ENCODE results near the gene WDR31.

Gene WDR31

GRCh38 chr9:113290052-113290607, 49.9 kb downstream of the WDR31 start:
- no peak for DNase-seq

DNA sequence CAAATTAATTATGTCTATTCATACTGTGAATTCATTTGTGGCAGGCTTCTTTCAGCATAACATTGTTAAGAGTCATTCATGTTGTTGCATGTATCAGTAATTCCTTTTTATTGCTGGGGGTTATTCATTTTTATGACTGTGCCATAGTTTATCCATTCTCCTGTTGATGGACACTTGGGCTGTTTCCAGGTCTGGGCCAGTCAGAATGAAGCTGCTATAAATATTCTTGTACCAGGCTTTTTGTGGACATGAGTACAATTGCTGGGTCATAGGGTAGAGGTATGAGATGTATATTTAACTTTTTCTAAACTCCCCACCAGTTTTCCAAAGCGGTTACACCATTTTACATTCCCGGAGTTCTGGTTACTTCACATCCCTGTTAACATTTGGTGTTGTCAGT, 51.0 kb downstream of the WDR31 start:
- no peak for DNase-seq

- DNase-seq, result no peak
These were observed 58.7 kb downstream of the WDR31 start for GRCh38 chr9:113281356-113281755.

- no peak for DNase-seq
These were observed 61.2 kb downstream of the WDR31 start for GRCh38 chr9:113278840-113279239.

DNA sequence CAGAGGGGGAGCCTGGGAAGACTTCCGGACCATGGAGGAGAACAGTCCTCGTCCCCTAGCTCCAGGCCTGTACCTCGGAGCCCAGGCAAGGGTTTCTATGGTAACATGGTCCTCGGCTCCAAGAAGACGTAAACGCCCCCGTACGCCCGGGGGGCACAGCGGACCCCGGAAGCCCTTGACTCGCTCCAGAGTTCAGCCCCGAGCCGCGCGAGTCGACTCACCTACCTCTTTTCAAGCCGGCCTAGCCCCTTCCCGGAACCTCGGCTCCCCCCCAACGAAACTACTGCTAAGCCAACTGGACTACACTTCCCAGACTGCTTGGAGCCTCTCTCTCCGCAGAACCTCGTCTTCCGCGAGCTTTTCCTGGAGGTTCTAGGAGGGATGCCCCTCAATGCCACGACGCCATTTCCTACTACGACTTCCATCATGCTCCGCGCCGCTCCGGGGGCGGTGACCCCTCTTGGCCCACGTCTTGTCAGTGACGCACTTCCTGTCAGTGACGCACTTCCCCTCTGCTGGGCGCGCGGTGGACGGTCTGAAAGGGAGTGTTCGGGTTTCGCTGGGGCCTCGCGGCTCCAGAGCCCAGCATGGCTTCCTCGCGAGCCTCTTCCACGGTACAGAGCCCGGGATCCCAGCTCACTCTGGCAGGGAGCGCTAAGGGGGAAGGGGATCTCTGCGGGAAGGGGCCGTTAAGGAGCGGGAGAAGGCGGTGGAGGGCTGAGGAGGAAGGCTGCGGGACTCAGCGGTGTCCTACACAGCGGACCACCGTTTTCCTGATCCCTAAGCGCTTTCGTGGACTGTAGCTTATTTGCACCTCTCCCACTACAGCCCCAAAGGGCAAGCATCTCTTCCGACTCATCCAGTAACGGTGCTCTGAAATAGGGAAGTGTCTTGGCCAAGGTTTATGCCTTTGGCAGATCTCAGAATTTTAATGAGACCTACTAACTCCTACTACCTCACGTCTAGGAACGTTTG, 64.6 kb downstream of the WDR31 start, which contains the start of the genes CDC26 and PRPF4:
Gene CDC26 (minus strand): TSS at position 416 of the 975 bp plus-strand sequence. CDS start 3,065 bp downstream, outside the sequence.
Gene PRPF4 (plus strand): TSS at position 502 of the 975 bp plus-strand sequence. CDS start 86 bp downstream, at position 588.
- peak; percentile 99 for DNase-seq

DNA sequence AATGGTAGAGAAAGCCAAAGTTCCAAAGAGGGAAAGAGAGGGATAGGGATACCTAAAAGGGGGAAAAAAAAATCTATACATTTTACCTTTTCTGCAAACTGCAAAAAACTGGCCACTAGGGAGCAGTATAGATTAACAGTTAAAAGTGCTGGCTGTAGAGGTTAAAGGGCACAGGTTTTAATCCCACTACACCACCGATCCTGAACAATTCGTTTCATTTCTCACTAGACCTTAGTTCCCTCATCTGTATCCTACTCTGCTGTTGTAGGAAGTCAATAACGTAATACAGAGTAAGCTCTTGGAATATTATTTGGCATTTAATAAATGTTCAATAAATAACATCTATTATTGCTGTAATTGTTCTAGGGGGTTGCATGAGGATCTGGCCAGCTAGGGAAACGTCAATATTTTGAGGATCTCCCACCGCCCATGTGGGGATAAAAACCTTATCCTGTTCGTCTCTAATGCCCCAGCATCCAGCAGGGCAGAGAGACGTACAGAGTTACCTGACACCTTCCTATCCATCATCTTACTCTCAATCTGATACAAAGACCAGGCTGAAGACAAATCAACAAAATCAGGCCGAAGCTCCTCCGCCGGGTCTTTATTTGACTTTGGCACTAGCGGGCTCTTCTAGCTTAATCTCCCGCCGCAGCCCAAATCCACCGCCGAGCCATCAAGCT, 65.5 kb downstream of the WDR31 start:
- DNase-seq, result peak; percentile 61

DNA sequence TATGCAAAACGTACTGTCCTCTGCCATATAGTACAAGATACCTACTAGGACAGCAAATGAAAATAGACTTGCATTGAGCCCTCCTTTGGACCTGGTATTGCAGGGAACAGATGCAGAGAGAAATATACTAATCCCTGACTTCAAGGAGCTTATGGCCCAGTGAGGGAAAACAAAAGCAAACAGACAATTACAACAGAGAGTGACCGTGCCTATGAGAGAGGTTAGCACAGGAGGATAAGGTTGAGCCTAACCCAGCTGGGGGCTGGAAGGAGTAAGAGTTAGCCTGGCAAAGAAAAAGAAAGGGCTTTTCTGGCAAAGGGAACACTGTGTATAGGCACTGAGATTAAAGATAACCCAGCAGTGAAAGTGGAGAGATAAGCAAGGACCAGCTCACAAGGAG, 70.2 kb downstream of the WDR31 start:
- DNase-seq, result no peak

- DNase-seq, result no peak
These were observed 70.7 kb downstream of the WDR31 start for GRCh38 chr9:113269355-113269754.

- no peak for DNase-seq
These were observed 72.0 kb downstream of the WDR31 start for GRCh38 chr9:113267911-113268566.

GRCh38 chr9:113266174-113266573, 73.9 kb downstream of the WDR31 start:
- DNase-seq, result no peak

Data from fibroblast of skin of right biceps (primary cell).